Fibroblast of skin of abdomen (primary cell): Measurements from ENCODE around the gene PASK.

Source experiments
- DNase-seq: peaks from one replicate; pipeline ENCODE4 v3.0.0-alpha.2; 2013

Gene PASK

DNA sequence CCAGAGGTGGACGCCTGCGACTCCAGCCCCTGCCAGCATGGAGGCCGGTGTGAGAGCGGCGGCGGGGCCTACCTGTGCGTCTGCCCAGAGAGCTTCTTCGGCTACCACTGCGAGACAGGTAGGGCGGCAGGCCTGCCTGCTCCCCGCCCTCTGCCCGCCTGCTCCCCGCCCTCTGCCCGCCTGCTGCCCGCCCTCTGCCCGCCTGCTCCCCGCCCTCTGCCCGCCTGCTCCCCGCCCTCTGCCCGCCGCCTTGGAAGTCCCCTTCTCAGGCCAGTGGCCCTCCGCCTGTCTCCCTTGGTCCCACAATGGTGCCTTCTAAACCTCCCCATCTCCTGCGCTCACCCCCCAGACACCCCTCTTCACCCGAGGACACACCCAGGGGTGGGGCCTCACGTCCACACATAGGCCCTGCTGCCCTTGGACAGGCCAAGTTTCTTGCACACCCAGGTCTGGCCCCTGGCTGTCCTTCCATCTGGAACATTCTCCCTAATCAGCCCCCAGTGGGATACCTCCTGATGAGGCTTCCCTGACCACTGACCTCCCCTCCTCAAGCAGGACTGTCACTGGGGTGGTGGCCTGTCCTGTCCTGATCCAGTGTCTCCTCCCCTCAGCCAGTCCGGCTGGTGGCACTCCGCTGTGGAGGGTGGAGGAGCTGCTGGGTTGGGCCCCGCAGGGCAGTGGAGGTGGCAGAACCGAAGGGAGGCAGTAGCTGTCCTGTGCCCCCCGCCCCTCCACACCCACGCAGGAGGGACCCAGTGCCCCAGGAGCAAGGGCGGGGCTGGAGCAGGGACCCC is 85.1 kb downstream of the PASK start:
- no peak for DNase-seq

- no peak for DNase-seq
Measured at GRCh38 chr2:241063587-241063986, 85.7 kb downstream of the PASK start.

GRCh38 chr2:241063093-241063551 is 86.2 kb downstream of the PASK start:
- DNase-seq = no peak

GRCh38 chr2:241062389-241063092 is 86.7 kb downstream of the PASK start:
- DNase-seq = no peak

DNA sequence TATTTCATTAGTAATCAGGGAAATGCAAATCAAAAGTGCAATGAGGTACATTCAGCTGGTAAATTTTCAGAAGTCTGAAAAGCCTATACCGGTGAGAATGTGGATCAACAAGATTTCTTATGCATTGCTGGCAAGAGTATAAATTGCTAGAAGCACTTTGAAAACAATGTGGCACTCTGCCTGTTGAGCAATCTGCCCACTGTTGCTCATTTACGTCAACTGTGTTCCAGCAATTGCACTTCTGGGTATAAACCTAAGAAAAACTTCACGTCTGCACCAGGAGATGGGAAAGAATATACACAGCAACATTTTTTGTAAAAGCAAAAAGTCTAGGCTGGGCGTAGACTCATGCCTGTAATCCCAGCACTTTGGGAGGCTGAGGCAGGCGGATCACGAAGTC is 88.0 kb downstream of the PASK start:
- no peak for DNase-seq
